HCT116 (cell line): ENCODE measurements around the gene IGF2R.

ENCODE experiments used
- CEBPB ChIP-seq: IDR thresholded peaks from 2 replicates; pipeline ENCODE4 v1.6.1; 2012; ENCODE audit warnings: low read depth
- TF ChIP-seq, protein P1 (sequence below): IDR thresholded peaks from 2 replicates; pipeline ENCODE4 v1.6.1; 2012
- TF ChIP-seq, protein P2 (sequence below): IDR thresholded peaks from 2 replicates; pipeline ENCODE4 v1.6.1; 2012; ENCODE audit warnings: low read depth
- TF ChIP-seq, protein P3 (sequence below), 3 experiments: fragments of 200-600 bp in 1 of 3; sonication (generic) in 1 of 3; IDR thresholded peaks in 2 of 3; conservative IDR thresholded peaks in 1 of 3; 2 replicates each; pipeline ENCODE4 v1.5.1; 2012 to 2017; ENCODE audit warnings: low read depth in 2 of 3, low read length in 2 of 3, antibody characterized with exemption in 1 of 3, borderline replicate concordance in 1 of 3, control low read depth in 1 of 3, mild to moderate bottlenecking in 1 of 3, mixed read lengths in 1 of 3, mixed run types in 1 of 3, moderate library complexity in 1 of 3; ENCODE audit not compliant: insufficient read depth in 1 of 3

DNA sequence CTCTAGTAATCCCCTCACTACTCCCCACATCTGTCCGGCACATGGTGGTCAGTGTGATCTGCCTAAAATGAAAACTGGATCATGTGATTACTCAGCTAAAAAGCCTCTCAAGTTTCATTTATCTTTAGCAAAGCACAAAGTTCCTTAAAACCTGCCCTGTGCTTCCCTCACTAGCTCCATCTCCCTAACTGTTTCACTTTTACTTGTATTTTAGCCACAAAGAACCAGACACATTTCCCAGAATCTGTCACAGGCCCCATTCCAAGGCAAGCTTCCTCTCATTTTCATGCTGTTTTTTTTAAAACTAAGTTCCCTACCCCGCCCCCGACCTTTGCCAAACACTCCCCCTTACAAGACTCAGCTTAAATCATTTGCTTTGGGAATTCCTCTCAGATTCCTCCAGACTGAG, 8.9 kb upstream of the IGF2R start:
- TF ChIP-seq, protein P1, sequence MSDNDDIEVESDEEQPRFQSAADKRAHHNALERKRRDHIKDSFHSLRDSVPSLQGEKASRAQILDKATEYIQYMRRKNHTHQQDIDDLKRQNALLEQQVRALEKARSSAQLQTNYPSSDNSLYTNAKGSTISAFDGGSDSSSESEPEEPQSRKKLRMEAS: no peak
- TF ChIP-seq, protein P2, sequence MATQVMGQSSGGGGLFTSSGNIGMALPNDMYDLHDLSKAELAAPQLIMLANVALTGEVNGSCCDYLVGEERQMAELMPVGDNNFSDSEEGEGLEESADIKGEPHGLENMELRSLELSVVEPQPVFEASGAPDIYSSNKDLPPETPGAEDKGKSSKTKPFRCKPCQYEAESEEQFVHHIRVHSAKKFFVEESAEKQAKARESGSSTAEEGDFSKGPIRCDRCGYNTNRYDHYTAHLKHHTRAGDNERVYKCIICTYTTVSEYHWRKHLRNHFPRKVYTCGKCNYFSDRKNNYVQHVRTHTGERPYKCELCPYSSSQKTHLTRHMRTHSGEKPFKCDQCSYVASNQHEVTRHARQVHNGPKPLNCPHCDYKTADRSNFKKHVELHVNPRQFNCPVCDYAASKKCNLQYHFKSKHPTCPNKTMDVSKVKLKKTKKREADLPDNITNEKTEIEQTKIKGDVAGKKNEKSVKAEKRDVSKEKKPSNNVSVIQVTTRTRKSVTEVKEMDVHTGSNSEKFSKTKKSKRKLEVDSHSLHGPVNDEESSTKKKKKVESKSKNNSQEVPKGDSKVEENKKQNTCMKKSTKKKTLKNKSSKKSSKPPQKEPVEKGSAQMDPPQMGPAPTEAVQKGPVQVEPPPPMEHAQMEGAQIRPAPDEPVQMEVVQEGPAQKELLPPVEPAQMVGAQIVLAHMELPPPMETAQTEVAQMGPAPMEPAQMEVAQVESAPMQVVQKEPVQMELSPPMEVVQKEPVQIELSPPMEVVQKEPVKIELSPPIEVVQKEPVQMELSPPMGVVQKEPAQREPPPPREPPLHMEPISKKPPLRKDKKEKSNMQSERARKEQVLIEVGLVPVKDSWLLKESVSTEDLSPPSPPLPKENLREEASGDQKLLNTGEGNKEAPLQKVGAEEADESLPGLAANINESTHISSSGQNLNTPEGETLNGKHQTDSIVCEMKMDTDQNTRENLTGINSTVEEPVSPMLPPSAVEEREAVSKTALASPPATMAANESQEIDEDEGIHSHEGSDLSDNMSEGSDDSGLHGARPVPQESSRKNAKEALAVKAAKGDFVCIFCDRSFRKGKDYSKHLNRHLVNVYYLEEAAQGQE: no peak
- TF ChIP-seq, protein P3, sequence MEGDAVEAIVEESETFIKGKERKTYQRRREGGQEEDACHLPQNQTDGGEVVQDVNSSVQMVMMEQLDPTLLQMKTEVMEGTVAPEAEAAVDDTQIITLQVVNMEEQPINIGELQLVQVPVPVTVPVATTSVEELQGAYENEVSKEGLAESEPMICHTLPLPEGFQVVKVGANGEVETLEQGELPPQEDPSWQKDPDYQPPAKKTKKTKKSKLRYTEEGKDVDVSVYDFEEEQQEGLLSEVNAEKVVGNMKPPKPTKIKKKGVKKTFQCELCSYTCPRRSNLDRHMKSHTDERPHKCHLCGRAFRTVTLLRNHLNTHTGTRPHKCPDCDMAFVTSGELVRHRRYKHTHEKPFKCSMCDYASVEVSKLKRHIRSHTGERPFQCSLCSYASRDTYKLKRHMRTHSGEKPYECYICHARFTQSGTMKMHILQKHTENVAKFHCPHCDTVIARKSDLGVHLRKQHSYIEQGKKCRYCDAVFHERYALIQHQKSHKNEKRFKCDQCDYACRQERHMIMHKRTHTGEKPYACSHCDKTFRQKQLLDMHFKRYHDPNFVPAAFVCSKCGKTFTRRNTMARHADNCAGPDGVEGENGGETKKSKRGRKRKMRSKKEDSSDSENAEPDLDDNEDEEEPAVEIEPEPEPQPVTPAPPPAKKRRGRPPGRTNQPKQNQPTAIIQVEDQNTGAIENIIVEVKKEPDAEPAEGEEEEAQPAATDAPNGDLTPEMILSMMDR (IDR thresholded peaks at IDR 0.05 in 2 of 3, conservative IDR thresholded peaks at IDR 0.05 in 1 of 3; ENCODE audit: borderline replicate concordance in 1 of 3, insufficient read depth in 1 of 3, low read depth in 2 of 3, low read length in 2 of 3): no peak
- no peak for TF ChIP-seq CEBPB
